GM13977 (cell line): ENCODE results near the gene APH1B.

Experiments used
- DNase-seq: peaks from one replicate; pipeline ENCODE4 v3.0.0; 2012; ENCODE audit warnings: low spot score
- in situ Hi-C: fragments of 300-500 bp; cut with MboI; formaldehyde crosslinking; loops from one replicate; pipeline ENCODE4 v1.12.0; 2022; ENCODE audit warnings: low sequenced_read_pairs, low pct_unique_long_range_greater_than_20kb, mixed read lengths, inconsistent platforms; ENCODE audit not compliant: unreplicated experiment
- TF ChIP-seq, protein P1 (sequence below): IDR thresholded peaks from 2 replicates; pipeline ENCODE4 v1.5.1; 2012; ENCODE audit warnings: mild to moderate bottlenecking, control low read depth; ENCODE audit not compliant: insufficient read depth; ENCODE audit errors: extremely low read depth, missing control alignments

APH1B gene

DNA sequence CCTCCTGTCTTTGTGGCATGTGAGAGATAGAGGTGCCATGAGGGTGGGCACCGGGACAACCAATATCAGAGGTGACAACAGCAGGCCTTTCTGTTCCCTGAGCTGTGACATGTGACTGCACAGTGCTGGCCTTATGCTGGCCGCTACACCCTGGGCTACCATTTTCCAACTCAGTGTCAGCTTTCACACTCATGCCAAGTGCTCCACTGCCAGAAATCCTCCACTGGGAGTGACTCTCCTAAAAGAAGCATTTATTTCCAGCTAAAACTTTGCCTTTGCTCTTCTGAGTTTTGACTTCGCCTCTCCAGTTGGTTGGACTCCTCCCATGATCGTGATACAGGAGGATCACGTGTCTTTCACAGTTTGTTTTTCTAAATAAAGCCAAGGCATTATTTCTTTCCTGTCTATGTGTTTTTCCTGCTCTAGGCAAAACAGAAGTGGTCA, 72.8 kb downstream of the APH1B start:
- no peak for DNase-seq

DNA sequence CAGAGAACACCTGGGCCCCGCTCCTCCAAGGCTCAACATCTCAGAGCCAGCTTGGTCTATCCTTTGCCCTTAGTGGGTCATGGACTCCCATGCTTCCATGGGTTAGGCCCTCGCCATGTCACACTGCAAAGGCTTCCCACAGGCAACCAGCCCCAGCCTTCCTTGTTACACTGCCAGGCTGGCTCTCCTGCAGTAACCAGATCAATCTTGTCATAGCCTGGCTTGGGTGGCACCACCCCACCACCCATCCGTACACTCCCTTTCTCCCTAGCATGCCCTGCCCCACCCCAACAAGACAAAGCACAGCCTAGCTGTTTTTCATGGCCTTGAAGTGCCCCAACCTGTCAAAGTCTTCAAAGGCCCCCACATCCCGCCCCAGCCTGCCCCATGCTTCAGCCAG, 73.8 kb downstream of the APH1B start:
- in situ Hi-C loops = no loop called here
- TF ChIP-seq, protein P1, sequence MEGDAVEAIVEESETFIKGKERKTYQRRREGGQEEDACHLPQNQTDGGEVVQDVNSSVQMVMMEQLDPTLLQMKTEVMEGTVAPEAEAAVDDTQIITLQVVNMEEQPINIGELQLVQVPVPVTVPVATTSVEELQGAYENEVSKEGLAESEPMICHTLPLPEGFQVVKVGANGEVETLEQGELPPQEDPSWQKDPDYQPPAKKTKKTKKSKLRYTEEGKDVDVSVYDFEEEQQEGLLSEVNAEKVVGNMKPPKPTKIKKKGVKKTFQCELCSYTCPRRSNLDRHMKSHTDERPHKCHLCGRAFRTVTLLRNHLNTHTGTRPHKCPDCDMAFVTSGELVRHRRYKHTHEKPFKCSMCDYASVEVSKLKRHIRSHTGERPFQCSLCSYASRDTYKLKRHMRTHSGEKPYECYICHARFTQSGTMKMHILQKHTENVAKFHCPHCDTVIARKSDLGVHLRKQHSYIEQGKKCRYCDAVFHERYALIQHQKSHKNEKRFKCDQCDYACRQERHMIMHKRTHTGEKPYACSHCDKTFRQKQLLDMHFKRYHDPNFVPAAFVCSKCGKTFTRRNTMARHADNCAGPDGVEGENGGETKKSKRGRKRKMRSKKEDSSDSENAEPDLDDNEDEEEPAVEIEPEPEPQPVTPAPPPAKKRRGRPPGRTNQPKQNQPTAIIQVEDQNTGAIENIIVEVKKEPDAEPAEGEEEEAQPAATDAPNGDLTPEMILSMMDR = no peak
- no peak for DNase-seq

More for the DNA sequence above, 72.8 kb downstream of the APH1B start:
- TF ChIP-seq, protein P1 = no peak
- in situ Hi-C loops = no loop called here

DNA sequence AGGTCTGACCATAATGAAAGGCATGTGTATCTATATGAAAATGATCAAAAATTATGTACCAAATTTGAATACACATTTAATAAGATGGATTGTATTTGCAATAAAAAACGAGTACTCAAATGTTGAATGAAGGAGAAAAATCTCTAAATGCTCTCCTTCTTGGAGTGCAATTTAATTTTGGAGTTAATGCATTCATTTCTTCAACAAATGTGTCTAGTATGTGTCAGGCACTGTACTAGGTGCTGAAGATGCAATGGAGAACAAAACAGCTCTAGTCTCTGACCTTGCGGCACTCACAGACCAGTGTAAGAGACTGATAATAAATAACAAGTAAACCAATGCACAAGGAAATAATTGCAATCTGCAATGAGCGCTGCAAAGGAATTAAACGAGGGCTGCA, 75.4 kb downstream of the APH1B start:
- DNase-seq = no peak
- in situ Hi-C loops = no loop called here
- TF ChIP-seq, protein P1 = no peak

DNA sequence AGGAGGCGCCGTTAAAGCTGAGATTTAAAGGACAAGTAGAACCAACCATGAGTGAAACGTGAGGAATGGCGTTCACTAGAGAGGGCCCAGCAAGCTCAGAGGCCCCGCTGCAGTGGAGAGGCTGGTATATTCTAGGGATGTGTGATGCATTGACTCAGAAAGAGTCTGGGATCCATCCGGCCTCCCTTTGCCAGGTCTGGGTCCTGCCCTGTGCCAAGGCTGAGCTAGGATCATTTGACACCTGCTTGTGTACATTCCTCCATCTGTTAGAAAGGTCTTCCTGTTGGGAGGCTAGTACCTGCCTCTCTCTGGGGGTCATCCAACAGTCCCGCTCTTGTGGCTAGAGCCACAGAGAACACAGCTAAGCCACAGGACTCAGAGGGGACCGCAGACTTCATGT, 75.9 kb downstream of the APH1B start:
- in situ Hi-C loops = no loop called here
- DNase-seq = no peak
- TF ChIP-seq, protein P1 = no peak

DNA sequence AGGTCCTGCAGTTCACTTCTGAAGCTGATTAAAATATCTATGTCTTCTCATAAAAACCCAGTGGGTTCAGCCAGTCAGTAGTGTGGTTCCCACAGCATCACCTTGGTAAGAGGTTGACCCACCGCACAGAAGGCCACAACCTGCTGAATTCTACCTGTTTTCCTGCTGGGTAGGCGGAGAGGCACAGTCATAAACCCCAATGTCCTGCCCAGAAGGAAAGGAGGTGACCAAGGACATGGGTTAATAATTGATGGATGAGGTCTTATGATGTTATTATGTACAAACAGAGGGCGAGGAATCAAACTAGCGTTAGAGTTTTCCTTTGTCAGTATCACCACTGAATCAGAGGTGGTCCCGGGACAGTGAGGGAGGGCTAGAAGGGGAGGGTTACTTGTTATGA, 76.5 kb downstream of the APH1B start:
- in situ Hi-C loops = no loop called here
- TF ChIP-seq, protein P1 = no peak
- no peak for DNase-seq

DNA sequence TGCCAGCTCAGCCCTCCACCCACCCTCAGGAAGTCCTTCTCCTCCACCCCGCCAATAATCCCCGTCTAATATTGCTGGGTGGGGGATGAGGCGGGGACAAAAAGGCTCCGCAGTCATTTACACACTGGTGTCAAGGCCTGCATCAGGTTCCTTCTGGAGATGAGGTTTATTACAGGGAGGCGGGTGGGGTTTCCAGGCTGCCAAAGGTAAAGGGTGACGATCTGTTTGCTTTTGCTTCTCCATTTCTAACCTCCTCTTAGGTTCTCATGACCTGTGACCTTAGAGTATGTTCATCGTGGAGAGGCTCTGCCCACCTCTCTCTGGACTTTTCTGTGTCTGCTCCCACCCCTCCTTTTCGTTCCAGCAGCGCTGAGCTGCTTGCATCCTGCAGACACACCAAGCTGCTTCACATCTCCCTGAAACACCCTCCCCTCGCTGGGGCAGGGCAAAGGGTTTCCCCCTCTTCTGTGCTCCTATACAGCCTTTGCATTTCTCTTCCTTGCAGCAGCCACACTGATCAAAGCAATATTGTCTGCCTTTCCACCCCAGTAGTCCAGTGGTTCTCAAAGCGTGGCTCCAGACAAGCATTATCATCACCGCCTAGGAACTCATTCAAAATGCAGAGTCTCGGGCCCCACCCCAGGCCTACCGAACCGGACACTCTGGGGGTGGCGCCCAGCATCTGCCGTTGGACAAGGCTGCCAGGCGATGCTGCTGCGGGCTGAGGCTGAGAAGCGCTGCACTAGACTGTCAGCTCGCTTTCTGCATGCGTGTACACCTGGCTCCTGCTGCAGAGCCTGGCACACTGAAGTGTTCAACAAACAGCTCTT, 77.6 kb downstream of the APH1B start:
- in situ Hi-C loops = no loop called here
- no peak for DNase-seq
- TF ChIP-seq, protein P1 = no peak

DNA sequence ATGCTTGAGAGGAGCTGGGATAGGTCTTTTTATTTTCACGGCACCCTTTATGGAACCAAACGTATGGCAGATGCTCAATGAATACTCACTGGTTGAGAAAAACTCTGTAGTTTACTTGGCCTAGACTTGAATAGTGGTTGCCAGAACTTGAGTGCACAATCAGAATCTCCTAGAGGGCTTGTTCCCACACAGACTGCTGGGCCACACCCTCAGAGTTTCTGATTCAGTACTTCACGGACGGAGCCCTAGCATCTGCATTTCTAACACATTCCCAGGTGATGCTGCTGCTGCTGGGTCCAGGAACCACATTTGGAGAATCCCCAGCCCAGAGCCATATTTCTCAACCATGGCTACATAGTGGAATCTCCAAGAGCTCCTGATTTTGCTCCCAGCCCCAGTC, 79.7 kb downstream of the APH1B start:
- TF ChIP-seq, protein P1 = no peak
- in situ Hi-C loops = no loop called here
- DNase-seq = no peak
